K562 (cell line): ENCODE results near the gene LRCH1. TPM values are rescaled to one million over a fixed set of nuclear protein-coding genes. Genes with fewer than 3 reads are reported as not detected.

ENCODE experiments used
- ATAC-seq: fragments of 200-7000 bp; cut with Tn5 transposase; 3 replicates; pipeline ENCODE4 v1.9.1; 2020; ENCODE audit warnings: moderate library complexity
- BruUV-seq: library from RNA; stranded (reverse); fragments of 400-500 nt; replicated peaks from 2 replicates; lab custom pipeline; 2021; lab: Mats Ljungman, UMichigan
- CTCF ChIA-PET: fragments of 300-600 bp; formaldehyde crosslinking; extraction: SDS; loops from one replicate; lab custom pipeline; 2021; ENCODE audit warnings: low intra/inter-chr PET ratio; lab: Yijun Ruan, JAX
- POLR2A ChIA-PET: fragments of 300-600, 350-650 bp; sonication (Branson Sonifier 250); formaldehyde crosslinking; extraction: SDS; loops from one replicate; lab custom pipeline; 2021; ENCODE audit warnings: antibody characterized with exemption, inconsistent platforms; lab: Yijun Ruan, JAX
- DNase-seq, 4 experiments: peaks; one replicate each; pipeline versions ENCODE4 v3.0.0 to v3.0.0-alpha.2; 2011 to 2018; ENCODE audit warnings: low spot score in 3 of 4, mixed read lengths in 3 of 4; ENCODE audit errors: extremely low read depth in 1 of 4
- FAIRE-seq: peaks from 2 replicates; lab custom pipeline; 2011; peaks lifted over from hg19 to GRCh38; lab: Jason Lieb, UNC
- H2AFZ ChIP-seq: 2 replicates; pipeline ENCODE4 v1.6.0; 2011; ENCODE audit warnings: low read depth, low read length, control low read depth, inconsistent platforms
- H3K27ac ChIP-seq: fragments of 200-600 bp; 3 replicates; pipeline ENCODE4 v1.8.0; 2011; ENCODE audit warnings: low read depth, mild to moderate bottlenecking, control low read depth, inconsistent platforms, low read length, moderate library complexity, mixed read lengths; ENCODE audit errors: extremely low read depth
- H3K27me3 ChIP-seq, 2 experiments: fragments of 300-600 bp in 1 of 2; 2 replicates in 1 of 2; 3 replicates in 1 of 2; pipeline versions ENCODE4 v1.6.0 to v1.8.0; 2011; ENCODE audit warnings: inconsistent platforms in 2 of 2, low read length in 2 of 2, mild to moderate bottlenecking in 1 of 2, mixed read lengths in 1 of 2, moderate library complexity in 1 of 2; ENCODE audit not compliant: control insufficient read depth in 2 of 2, insufficient read depth in 2 of 2
- H3K36me3 ChIP-seq: fragments of 300-600 bp; 3 replicates; pipeline ENCODE4 v1.8.0; 2011; ENCODE audit warnings: mild to moderate bottlenecking, low read length, inconsistent platforms; ENCODE audit not compliant: control insufficient read depth, insufficient read depth
- H3K4me1 ChIP-seq, 2 experiments: fragments of 200-600 bp in 1 of 2; replicated peaks in 1 of 2; 2 replicates in 1 of 2; 3 replicates in 1 of 2; pipeline versions ENCODE4 v1.5.1 to v1.8.0; 2011; ENCODE audit warnings: inconsistent platforms in 2 of 2, low read length in 2 of 2, mild to moderate bottlenecking in 1 of 2, mixed read lengths in 1 of 2, moderate library complexity in 1 of 2; ENCODE audit not compliant: control insufficient read depth in 2 of 2, insufficient read depth in 2 of 2
- H3K4me2 ChIP-seq: 2 replicates; pipeline ENCODE4 v1.6.1; 2011; ENCODE audit warnings: low read length, control low read depth, inconsistent platforms, mixed read lengths; ENCODE audit not compliant: insufficient read depth
- H3K4me3 ChIP-seq: fragments of 200-600 bp; sonication (generic), shearing (Covaris generic); 2 replicates; pipeline ENCODE4 v1.5.1; 2016; ENCODE audit warnings: control low read depth, inconsistent platforms
- H3K79me2 ChIP-seq: fragments of 200-600 bp; 3 replicates; pipeline ENCODE4 v1.8.0; 2011; ENCODE audit warnings: low read length, inconsistent platforms; ENCODE audit not compliant: control insufficient read depth, insufficient read depth
- H3K9ac ChIP-seq, 2 experiments: 2 replicates each; pipeline versions ENCODE4 v1.6.0 to v1.6.1; 2011; ENCODE audit warnings: low read depth in 2 of 2, low read length in 2 of 2, control low read depth in 1 of 2, inconsistent platforms in 1 of 2, mild to moderate bottlenecking in 1 of 2, mixed read lengths in 1 of 2; ENCODE audit not compliant: insufficient read depth in 1 of 2
- H3K9me1 ChIP-seq: one replicate; pipeline ENCODE4 v1.6.0; 2011; ENCODE audit warnings: inconsistent platforms, mild to moderate bottlenecking, low read length, moderate library complexity; ENCODE audit not compliant: control insufficient read depth, insufficient read depth
- H3K9me3 ChIP-seq: replicated peaks from 2 replicates; pipeline ENCODE4 v1.5.1; 2011; ENCODE audit warnings: low read depth, low read length, inconsistent platforms; ENCODE audit not compliant: control insufficient read depth, insufficient read depth
- H4K20me1 ChIP-seq: replicated peaks from 2 replicates; pipeline ENCODE4 v1.6.1; 2011; ENCODE audit warnings: low read length, inconsistent platforms, mixed read lengths; ENCODE audit not compliant: control insufficient read depth, insufficient read depth
- CHD2 ChIP-seq: IDR thresholded peaks from 2 replicates; pipeline ENCODE4 v1.6.1; 2011; ENCODE audit warnings: low read depth, low read length
- ETV1 ChIP-seq: fragments of 450-650 bp; conservative IDR thresholded peaks from 2 replicates; pipeline ENCODE4 v1.6.1; 2016; ENCODE audit warnings: missing genetic modification characterization, control low read depth, low read depth, missing compliant biosample characterization
- HMG20B ChIP-seq: fragments of 250-450 bp; sonication (Bioruptor Pico); IDR thresholded peaks from 2 replicates; pipeline ENCODE4 v1.5.0; 2021; ENCODE audit warnings: mild to moderate bottlenecking
- NR1H2 ChIP-seq: sonication (generic); formaldehyde crosslinking; IDR thresholded peaks from 2 replicates; pipeline ENCODE4 v1.4.0; 2020; ENCODE audit warnings: mild to moderate bottlenecking, missing genetic modification reagents
- NR4A1 ChIP-seq, 2 experiments: fragments of 250-450 bp in 1 of 2; fragments of 450-650 bp in 1 of 2; sonication (Bioruptor Pico) in 1 of 2; IDR thresholded peaks; 2 replicates each; pipeline versions ENCODE4 v1.4.0 to v1.6.1; 2016 to 2020; ENCODE audit warnings: mild to moderate bottlenecking in 2 of 2, missing compliant biosample characterization in 1 of 2, missing genetic modification characterization in 1 of 2, moderate library complexity in 1 of 2
- PTTG1 ChIP-seq: fragments of 450-650 bp; IDR thresholded peaks from 2 replicates; pipeline ENCODE4 v1.6.1; 2016; ENCODE audit warnings: low read depth, mild to moderate bottlenecking, missing genetic modification characterization, missing compliant biosample characterization
- SAFB ChIP-seq: fragments of 200-400 bp; formaldehyde crosslinking; IDR thresholded peaks from 2 replicates; pipeline ENCODE4 v1.6.1; 2017; ENCODE audit warnings: low read depth, low read length, borderline replicate concordance
- SMAD4 ChIP-seq: fragments of 250-450 bp; sonication (Bioruptor Pico); conservative IDR thresholded peaks from 2 replicates; pipeline ENCODE4 v1.8.0; 2021; ENCODE audit warnings: inconsistent platforms, mild to moderate bottlenecking, moderate library complexity
- SMARCE1 ChIP-seq: fragments of 450-650 bp; IDR thresholded peaks from 2 replicates; pipeline ENCODE4 v1.7.1; 2016; ENCODE audit warnings: mild to moderate bottlenecking
- SRSF3 ChIP-seq: fragments of 200-400 bp; formaldehyde crosslinking; IDR thresholded peaks from 2 replicates; pipeline ENCODE4 v1.6.1; 2016; ENCODE audit warnings: mild to moderate bottlenecking, low read length, moderate library complexity; ENCODE audit not compliant: insufficient read depth
- STAG1 ChIP-seq: sonication (generic); formaldehyde crosslinking; IDR thresholded peaks from 2 replicates; pipeline ENCODE4 v1.5.0; 2020; ENCODE audit warnings: missing genetic modification reagents, borderline replicate concordance
- STAT5B ChIP-seq: fragments of 250-450 bp; sonication (Bioruptor Pico); IDR thresholded peaks from 2 replicates; pipeline ENCODE4 v1.8.0; 2021; ENCODE audit warnings: mild to moderate bottlenecking, inconsistent platforms
- ZNF121 ChIP-seq: sonication (generic); formaldehyde crosslinking; conservative IDR thresholded peaks from 2 replicates; pipeline ENCODE4 v1.8.0; 2022; ENCODE audit warnings: missing genetic modification reagents
- ZNF197 ChIP-seq: fragments of 200-800 bp; sonication (Bioruptor generic); IDR thresholded peaks from 2 replicates; pipeline ENCODE4 v1.6.1; 2016; ENCODE audit warnings: low read depth, missing genetic modification characterization, missing compliant biosample characterization
- ZNF561 ChIP-seq: fragments of 450-650 bp; formaldehyde crosslinking; conservative IDR thresholded peaks from 2 replicates; pipeline ENCODE4 v1.4.0; 2020; ENCODE audit warnings: mild to moderate bottlenecking, moderate library complexity
- WGBS: fragments of 100-300 bp; shearing (Covaris generic); methylation state at CpG from one replicate; pipeline ENCODE4 v1.1.6; 2016; ENCODE audit warnings: low coverage, mixed read lengths; ENCODE audit not compliant: insufficient coverage; ENCODE audit errors: missing lambda C conversion rate; 5-methylcytosine and 5-hydroxymethylcytosine counted together
- in situ Hi-C: fragments of 300-500 bp; cut with MboI; formaldehyde crosslinking; loops from 4 replicates; pipeline ENCODE4 v1.15.0; 2018; ENCODE audit warnings: inconsistent platforms, mixed read lengths
- intact Hi-C: fragments of 100-400 bp; cut with micrococcal nuclease; formaldehyde crosslinking; loops from 2 replicates; pipeline ENCODE4 v1.14.2; 2022
- polyA plus RNA-seq, 8 experiments: library from polyadenylated mRNA; depleted of rRNA in 4 of 8; stranded (reverse) in 5 of 8; unstranded in 3 of 8; fragments of >200 nt; fragmentation: Nextera tagmentation in 2 of 8; fragmentation: Illumina TruSeq in 1 of 8; extraction: Ambion mirVana in 2 of 8; extraction: Trizol in 1 of 8; gene quantifications; 2 replicates each; pipeline versions ENCODE4 v1.2.1 to v1.2.3, GENCODE V29; 2011 to 2014; ENCODE audit warnings: inconsistent platforms in 1 of 8, missing spikeins in 1 of 8
- total RNA-seq, 7 experiments: library from RNA; depleted of rRNA in 6 of 7; stranded (reverse); fragments of >200 nt in 6 of 7; fragmentation: Illumina TruSeq in 2 of 7; extraction: Trizol in 2 of 7; gene quantifications; 2 replicates each; pipeline versions ENCODE4 v1.2.1 to v1.2.3, GENCODE V29; 2011 to 2021; ENCODE audit warnings: low replicate concordance in 1 of 7
- TF ChIP-seq, protein P1 (sequence below): sonication (generic); formaldehyde crosslinking; IDR thresholded peaks from 2 replicates; pipeline ENCODE4 v1.8.1; 2023; ENCODE audit warnings: mild to moderate bottlenecking, missing genetic modification reagents, moderate library complexity

The LRCH1 gene
- total and polyA plus RNA-seq, 9 of the 15 experiments (the other 6 are each of a cell fraction or from before 2014, with no cell fraction given): 1.1 to 6.8 (median 3.7) TPM

DNA sequence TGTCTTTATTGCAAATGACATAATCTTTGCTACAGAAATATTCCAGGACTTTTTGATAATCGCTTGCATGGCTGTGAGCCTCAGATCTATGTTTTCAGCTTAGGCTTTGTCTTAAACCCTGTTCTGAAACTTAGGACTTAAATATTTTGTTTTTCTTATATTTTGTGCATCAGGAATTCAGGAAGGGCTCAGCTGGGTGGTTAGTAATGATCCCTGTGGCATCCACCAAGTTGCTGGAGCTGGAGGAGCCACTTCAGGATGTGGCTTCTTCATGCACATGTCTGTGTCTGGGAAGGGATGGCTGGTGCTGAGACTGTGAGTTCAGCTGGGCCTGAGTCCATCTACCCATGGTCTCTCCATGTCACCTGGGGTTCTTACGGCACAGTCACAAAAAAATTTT lies 48.9 kb upstream of the LRCH1 start:
- intact Hi-C loops (no loop called here), in situ Hi-C loops (no loop called here)
- Histone ChIP-seq H3K9ac (no peak overlapping the region), H3K9me1 (no peaks in the 10 kb centered on the region), H3K36me3 (no peaks in the 10 kb centered on the region), H3K4me1 (no peaks in the 10 kb centered on the region), H3K79me2 (no peaks in the 10 kb centered on the region), H3K9me3 (no peaks in the 10 kb centered on the region), H3K4me3 (no peak overlapping the region), H4K20me1 (no peaks in the 10 kb centered on the region), H3K27me3 (peaks cover 0 to 6% of the 10 kb centered on the region in 2 experiments; a peak in 1 of 5 replicates), H2AFZ (no peak overlapping the region), H3K27ac (no peak overlapping the region), H3K4me2 (no peak overlapping the region)
- TF ChIP-seq SRSF3 (no peak), NR1H2 (CRISPR knock-in tag) (no peak), ETV1 (tag) (no peak), SAFB (no peak), STAG1 (no peak), STAT5B (CRISPR knock-in tag) (no peak), NR4A1 (CRISPR knock-in tag; IDR thresholded peaks at IDR 0.05) (no peak), NR4A1 (tag; IDR thresholded peaks at IDR 0.05) (no peak), CHD2 (no peak), SMAD4 (CRISPR knock-in tag) (no peak), ZNF121 (CRISPR knock-in tag) (no peak), HMG20B (CRISPR knock-in tag) (no peak), SMARCE1 (no peak), PTTG1 (tag) (no peak), ZNF561 (CRISPR knock-in tag) (no peak), ZNF197 (CRISPR knock-in tag) (no peak)
- TF ChIP-seq, protein P1, sequence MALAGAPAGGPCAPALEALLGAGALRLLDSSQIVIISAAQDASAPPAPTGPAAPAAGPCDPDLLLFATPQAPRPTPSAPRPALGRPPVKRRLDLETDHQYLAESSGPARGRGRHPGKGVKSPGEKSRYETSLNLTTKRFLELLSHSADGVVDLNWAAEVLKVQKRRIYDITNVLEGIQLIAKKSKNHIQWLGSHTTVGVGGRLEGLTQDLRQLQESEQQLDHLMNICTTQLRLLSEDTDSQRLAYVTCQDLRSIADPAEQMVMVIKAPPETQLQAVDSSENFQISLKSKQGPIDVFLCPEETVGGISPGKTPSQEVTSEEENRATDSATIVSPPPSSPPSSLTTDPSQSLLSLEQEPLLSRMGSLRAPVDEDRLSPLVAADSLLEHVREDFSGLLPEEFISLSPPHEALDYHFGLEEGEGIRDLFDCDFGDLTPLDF (CRISPR knock-in tag): no peak
- POLR2A ChIA-PET: no interaction called here
- DNase-seq (no peak), ATAC-seq (no peak), FAIRE-seq (no peak)
- 4% methylated on average over 2 of the region's 2 CpGs for WGBS
- BruUV-seq: no TSS peak
- CTCF ChIA-PET: no interaction called here
